IMR-90 (cell line): ENCODE results near the gene NOS1AP. TPM values are rescaled to one million over a fixed set of nuclear protein-coding genes. Genes with fewer than 3 reads are reported as not detected.

ENCODE experiments used
- ATAC-seq: fragments of 200-7000 bp; cut with Tn5 transposase; 2 replicates; pipeline ENCODE4 v1.9.1; 2020; ENCODE audit warnings: low read depth, mild to moderate bottlenecking, moderate library complexity
- BruUV-seq: library from RNA; stranded (reverse); fragments of 400-500 nt; replicated peaks from 2 replicates; lab custom pipeline; 2021; lab: Mats Ljungman, UMichigan
- CTCF ChIA-PET: fragments of 300-600 bp; formaldehyde crosslinking; extraction: SDS; loops from one replicate; lab custom pipeline; 2021; ENCODE audit warnings: antibody characterized with exemption; lab: Yijun Ruan, JAX
- POLR2A ChIA-PET: fragments of 300-600 bp; sonication (Branson Sonifier 250); formaldehyde crosslinking; loops from one replicate; lab custom pipeline; 2022; ENCODE audit warnings: antibody characterized with exemption; ENCODE audit not compliant: unreplicated experiment; lab: Charles Lee
- DNase-seq: peaks from one replicate; pipeline ENCODE4 v3.0.0; 2013
- H2AFZ ChIP-seq: replicated peaks from 2 replicates; pipeline ENCODE3; 2013; ENCODE audit warnings: low read length, mild to moderate bottlenecking; ENCODE audit not compliant: poor library complexity
- H2AK5ac ChIP-seq: 2 replicates; pipeline ENCODE4 v1.6.1; 2013; ENCODE audit warnings: low read depth, low read length, inconsistent platforms
- H2AK9ac ChIP-seq: replicated peaks from 2 replicates; pipeline ENCODE3; 2013; ENCODE audit warnings: mild to moderate bottlenecking, low read depth, low read length, moderate library complexity; ENCODE audit not compliant: poor library complexity
- H2BK120ac ChIP-seq: 2 replicates; pipeline ENCODE4 v1.6.1; 2013; ENCODE audit warnings: low read depth, low read length, inconsistent platforms
- H2BK15ac ChIP-seq: 3 replicates; pipeline ENCODE4 v1.6.1; 2013; ENCODE audit warnings: low read depth, low read length, inconsistent platforms
- H2BK20ac ChIP-seq: 2 replicates; pipeline ENCODE4 v1.6.1; 2013; ENCODE audit warnings: low read depth, mild to moderate bottlenecking, inconsistent platforms, low read length, moderate library complexity
- H2BK5ac ChIP-seq: 2 replicates; pipeline ENCODE4 v1.6.1; 2013; ENCODE audit warnings: mild to moderate bottlenecking, low read depth, low read length, inconsistent platforms; ENCODE audit not compliant: poor library complexity, severe bottlenecking
- H3K14ac ChIP-seq: replicated peaks from 2 replicates; pipeline ENCODE4 v1.6.1; 2013; ENCODE audit warnings: low read depth, low read length, inconsistent platforms
- H3K18ac ChIP-seq: 2 replicates; pipeline ENCODE4 v1.6.1; 2013; ENCODE audit warnings: low read depth, low read length, control low read depth
- H3K23ac ChIP-seq: 2 replicates; pipeline ENCODE4 v1.6.1; 2013; ENCODE audit warnings: low read depth, low read length, inconsistent platforms
- H3K27ac ChIP-seq: 2 replicates; pipeline ENCODE4 v1.5.1; 2013; ENCODE audit warnings: mild to moderate bottlenecking, control low read depth, low read length; ENCODE audit not compliant: insufficient read depth
- H3K27me3 ChIP-seq: 2 replicates; pipeline ENCODE4 v1.6.1; 2013; ENCODE audit warnings: low read length; ENCODE audit not compliant: control insufficient read depth, insufficient read depth
- H3K36me3 ChIP-seq: 2 replicates; pipeline ENCODE4 v1.6.1; 2013; ENCODE audit warnings: low read length, mixed read lengths; ENCODE audit not compliant: control insufficient read depth, insufficient read depth
- H3K4ac ChIP-seq: 2 replicates; pipeline ENCODE4 v1.6.1; 2013; ENCODE audit warnings: low read depth, low read length, inconsistent platforms
- H3K4me1 ChIP-seq: 2 replicates; pipeline ENCODE4 v1.6.1; 2013; ENCODE audit warnings: low read length, mixed read lengths; ENCODE audit not compliant: control insufficient read depth, insufficient read depth
- H3K4me2 ChIP-seq: 2 replicates; pipeline ENCODE4 v1.6.1; 2013; ENCODE audit warnings: low read depth, mild to moderate bottlenecking, control low read depth, low read length, moderate library complexity
- H3K4me3 ChIP-seq: 2 replicates; pipeline ENCODE4 v1.5.1; 2013; ENCODE audit warnings: low read depth, mild to moderate bottlenecking, control low read depth, low read length, moderate library complexity; ENCODE audit not compliant: insufficient read depth
- H3K56ac ChIP-seq: 2 replicates; pipeline ENCODE4 v1.6.1; 2013; ENCODE audit warnings: low read length, inconsistent platforms; ENCODE audit not compliant: insufficient read depth; ENCODE audit errors: extremely low read depth
- H3K79me1 ChIP-seq, 2 experiments: 2 replicates each; pipeline ENCODE4 v1.6.1; 2013; ENCODE audit warnings: low read length in 2 of 2, inconsistent platforms in 1 of 2, low read depth in 1 of 2
- H3K9ac ChIP-seq: 2 replicates; pipeline ENCODE4 v1.6.1; 2013; ENCODE audit warnings: low read depth, low read length, control low read depth
- H3K9me1 ChIP-seq: 2 replicates; pipeline ENCODE4 v1.6.1; 2013; ENCODE audit warnings: low read length, inconsistent platforms; ENCODE audit not compliant: insufficient read depth
- H3K9me3 ChIP-seq: 2 replicates; pipeline ENCODE4 v1.6.1; 2013; ENCODE audit warnings: low read length; ENCODE audit not compliant: control insufficient read depth, insufficient read depth
- H4K20me1 ChIP-seq: 2 replicates; pipeline ENCODE4 v1.6.1; 2013; ENCODE audit warnings: low read length, inconsistent platforms; ENCODE audit not compliant: insufficient read depth
- H4K5ac ChIP-seq: 2 replicates; pipeline ENCODE4 v1.6.1; 2013; ENCODE audit warnings: mild to moderate bottlenecking, low read depth, low read length, control low read depth
- H4K8ac ChIP-seq, 2 experiments: 2 replicates each; pipeline ENCODE4 v1.6.1; 2013; ENCODE audit warnings: low read depth in 2 of 2, low read length in 2 of 2, control low read depth in 1 of 2, inconsistent platforms in 1 of 2
- H4K91ac ChIP-seq: 2 replicates; pipeline ENCODE4 v1.6.1; 2013; ENCODE audit warnings: low read depth, low read length, inconsistent platforms; ENCODE audit not compliant: insufficient read depth
- SMC3 ChIP-seq: fragments of 150-350 bp; IDR thresholded peaks from 2 replicates; pipeline ENCODE4 v1.6.1; 2016; ENCODE audit warnings: low read depth, mild to moderate bottlenecking, antibody characterized with exemption, low read length, moderate library complexity
- WGBS, 2 experiments: methylation state at CpG; one replicate each; pipeline versions ENCODE4 v1.1.5 to v1.1.7; 2013; ENCODE audit warnings: missing lambda C conversion rate in 2 of 2; ENCODE audit not compliant: insufficient read length in 1 of 2; ENCODE audit errors: extremely low coverage in 2 of 2; 5-methylcytosine and 5-hydroxymethylcytosine counted together
- dilution Hi-C: fragments of 300-500 bp; cut with HindIII; formaldehyde crosslinking; loops from one replicate; pipeline ENCODE4 v1.14.3; 2018; ENCODE audit warnings: low sequenced_read_pairs; ENCODE audit not compliant: unreplicated experiment
- in situ Hi-C: fragments of 300-500 bp; cut with MboI; formaldehyde crosslinking; loops from 3 replicates; pipeline ENCODE4 v1.14.3; 2019; ENCODE audit warnings: low sequenced_read_pairs, inconsistent platforms, mixed read lengths
- intact Hi-C: fragments of 100-400 bp; cut with micrococcal nuclease; formaldehyde crosslinking; loops from 2 replicates; pipeline ENCODE4 v1.10.0; 2022
- polyA plus RNA-seq, 3 experiments: library from polyadenylated mRNA; depleted of rRNA; stranded (reverse); fragments of >200 nt; gene quantifications; 2 replicates each; pipeline ENCODE4 v1.2.3, GENCODE V29; 2012; ENCODE audit warnings: low replicate concordance in 1 of 3
- total RNA-seq: library from RNA; depleted of rRNA; stranded (reverse); fragments of >200 nt; gene quantifications from 2 replicates; pipeline ENCODE4 v1.2.3, GENCODE V29; 2012

NOS1AP gene
- total and polyA plus RNA-seq, 2 of the 4 experiments (the other 2 are of a cell fraction), result 0.18 to 0.19 TPM

- no TSS peak for BruUV-seq
- no peak overlapping the region for H3K18ac ChIP-seq
- ChIA-PET POLR2A (no interaction called here), CTCF (interaction anchor here (0.6 kb wide), 1 partner anchor 20 kb away, joined by 6 read pairs; no protein-coding TSS in a partner anchor)
- no peak overlapping the region for H3K4ac ChIP-seq
- H4K91ac ChIP-seq, result no peak overlapping the region
- no peak overlapping the region for H3K9ac ChIP-seq
- no peak overlapping the region for H2BK15ac ChIP-seq
- peaks cover 18% of the 10 kb centered on the region for H3K27me3 ChIP-seq
- no peak overlapping the region for H3K4me2 ChIP-seq
- no peak overlapping the region for H3K4me3 ChIP-seq
- H3K56ac ChIP-seq, result no peak overlapping the region
- H3K79me1 ChIP-seq, result no peaks in the 10 kb centered on the region
- H2BK5ac ChIP-seq, result no peak overlapping the region
- H2BK120ac ChIP-seq, result no peak overlapping the region
- H4K20me1 ChIP-seq, result no peaks in the 10 kb centered on the region
- H2BK20ac ChIP-seq, result no peak overlapping the region
- H3K23ac ChIP-seq, result no peak overlapping the region
- DNase-seq (no peak), ATAC-seq (no peak)
- no peak overlapping the region for H2AK5ac ChIP-seq
- intact Hi-C loops (no loop called here), in situ Hi-C loops (no loop called here), dilution Hi-C loops (no loop called here)
- no peak overlapping the region for H4K5ac ChIP-seq
- no CpG with 5 or more reads among the region's 1 CpG for WGBS, 2 experiments
- H4K8ac ChIP-seq, result no peak overlapping the region
- no peaks in the 10 kb centered on the region for H3K9me3 ChIP-seq
- H2AK9ac ChIP-seq, result no peak overlapping the region
- no peak overlapping the region for H3K14ac ChIP-seq
- TF ChIP-seq SMC3, result no peak
- H3K27ac ChIP-seq, result no peak overlapping the region
- H3K4me1 ChIP-seq, result no peaks in the 10 kb centered on the region
- no peak overlapping the region for H2AFZ ChIP-seq
- no peaks in the 10 kb centered on the region for H3K36me3 ChIP-seq
- H3K9me1 ChIP-seq, result no peaks in the 10 kb centered on the region; the same call in 1 of the 2 replicates
Measured at GRCh38 chr1:162364498-162364897, 295.0 kb downstream of the NOS1AP start.
